HG03565 (cell line): ENCODE measurements around the gene ARL11.

Source experiments
- ATAC-seq: cut with Tn5 transposase; IDR thresholded peaks from one replicate; pipeline ENCODE4 v1.9.1; 2021; ENCODE audit warnings: mild to moderate bottlenecking, moderate library complexity; ENCODE audit not compliant: unreplicated experiment

Gene ARL11

DNA sequence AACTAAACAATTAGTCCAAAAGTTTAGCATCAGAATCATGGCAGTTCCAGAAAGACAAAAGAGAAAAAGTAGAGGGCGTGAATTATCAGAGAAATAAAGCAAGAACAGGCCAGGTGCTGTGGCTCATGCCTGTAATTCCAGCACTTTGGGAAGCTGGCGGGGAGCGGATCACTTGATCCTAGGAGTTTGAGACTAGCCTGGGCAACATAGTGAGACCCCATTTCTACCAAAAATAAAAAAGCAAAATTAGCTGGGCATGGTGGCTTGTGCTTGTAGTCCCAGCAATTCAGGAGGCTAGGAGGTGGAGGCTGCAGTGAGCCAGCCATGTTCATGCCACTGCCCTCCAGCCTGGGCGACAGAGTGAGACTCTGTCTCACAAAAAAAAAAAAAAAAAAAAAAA lies 18.4 kb downstream of the ARL11 start:
- no peak for ATAC-seq

- no peak for ATAC-seq
These were observed 21.1 kb downstream of the ARL11 start for GRCh38 chr13:49649244-49649962.

DNA sequence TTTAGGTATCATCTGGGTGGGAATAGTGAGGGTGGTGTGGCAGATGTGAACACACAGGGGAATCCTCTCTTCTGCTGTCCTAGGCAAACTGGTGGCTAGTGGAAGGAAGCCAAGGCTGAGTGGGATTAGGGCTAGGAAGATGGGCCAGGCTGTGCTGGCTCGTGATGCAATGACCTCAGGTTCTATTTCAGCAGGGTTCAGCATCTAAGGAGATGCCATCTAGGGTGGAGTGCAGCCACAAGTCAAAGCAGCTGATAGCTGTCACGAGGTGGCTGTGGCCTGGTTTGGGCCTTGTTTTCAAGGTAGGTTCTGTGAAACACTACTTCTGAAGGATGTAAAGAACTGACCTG lies 21.6 kb downstream of the ARL11 start:
- no peak for ATAC-seq

DNA sequence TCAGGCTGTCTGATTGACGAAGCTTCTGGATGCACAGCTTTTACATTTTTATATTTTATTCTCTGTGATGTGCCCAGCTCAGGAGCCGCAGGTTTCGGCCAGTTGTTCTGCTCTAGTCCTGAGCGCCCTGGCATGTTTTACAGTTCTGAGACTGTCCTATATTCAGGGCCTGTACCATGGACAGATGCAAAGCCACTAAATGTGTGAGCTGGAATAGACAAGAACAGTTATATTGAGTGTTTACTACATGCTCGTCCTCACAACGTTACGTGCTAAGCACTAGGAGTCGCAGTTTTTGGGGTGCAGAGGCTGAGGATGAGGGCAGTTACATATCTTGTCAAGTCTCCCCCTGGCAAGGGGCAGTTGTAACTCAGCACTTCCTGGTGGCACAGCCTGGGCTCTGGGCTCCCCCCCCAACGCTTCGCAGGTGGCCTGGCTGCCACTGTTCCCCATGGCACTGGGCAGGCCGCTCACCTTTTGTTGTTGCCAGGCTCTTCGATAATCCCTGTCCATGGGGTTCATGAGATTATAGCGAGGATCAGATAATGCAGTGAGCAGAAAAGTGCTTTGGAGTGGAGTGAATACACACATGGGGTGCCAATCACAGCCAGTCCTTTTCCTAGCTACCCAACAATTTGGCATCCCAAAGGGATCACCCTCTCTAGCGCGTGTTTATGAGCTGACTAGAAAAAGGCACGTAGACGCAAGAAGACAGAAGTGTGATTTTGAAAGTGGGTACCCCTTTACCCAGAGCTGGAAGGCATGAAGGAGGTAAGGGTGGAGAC lies 23.5 kb downstream of the ARL11 start:
- ATAC-seq, result no peak

DNA sequence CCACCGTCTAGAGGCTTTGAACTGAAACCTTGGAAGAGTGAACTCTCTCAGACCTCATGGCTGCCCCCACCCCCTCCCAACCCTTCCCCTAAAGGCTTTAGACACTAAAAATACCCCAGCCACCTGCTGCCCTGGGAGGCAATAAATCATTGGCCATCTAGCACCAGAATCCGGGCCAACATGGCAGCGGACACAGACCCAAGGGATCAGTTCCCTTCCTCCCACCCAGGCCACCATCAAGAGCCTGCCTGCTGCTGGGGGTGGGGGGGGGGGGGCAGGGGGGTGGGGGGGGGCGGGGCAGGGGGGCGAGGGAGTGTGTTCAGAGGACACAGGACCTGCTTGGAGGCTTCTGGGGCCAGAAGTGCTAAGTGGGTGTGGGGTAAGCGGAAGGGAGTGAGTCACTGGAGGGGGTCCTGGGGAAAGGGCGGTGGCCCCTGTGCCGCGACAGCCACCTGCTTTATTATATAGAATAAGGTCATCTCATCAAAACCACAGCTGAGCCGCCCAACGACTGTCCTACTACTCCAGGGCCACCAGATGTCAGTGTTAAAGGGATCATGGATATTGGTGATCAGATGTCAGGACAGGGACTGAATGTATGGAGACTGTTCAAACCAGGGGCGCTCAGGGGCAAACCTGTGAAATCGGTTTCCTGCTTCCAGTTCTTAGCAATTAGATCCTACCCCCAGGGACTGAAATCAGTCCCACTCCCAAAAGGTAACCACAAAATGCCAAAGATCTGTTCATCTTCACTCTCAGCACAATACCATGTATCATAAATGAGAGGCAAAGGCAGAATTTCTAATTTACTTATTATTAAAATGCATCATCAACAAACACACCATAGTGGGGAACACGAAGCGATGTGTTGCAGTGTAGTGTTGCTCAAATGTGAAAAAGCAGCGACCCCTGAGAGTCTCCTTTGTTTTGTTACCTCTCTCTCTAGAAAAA lies 24.3 kb downstream of the ARL11 start:
- ATAC-seq, result no peak

DNA sequence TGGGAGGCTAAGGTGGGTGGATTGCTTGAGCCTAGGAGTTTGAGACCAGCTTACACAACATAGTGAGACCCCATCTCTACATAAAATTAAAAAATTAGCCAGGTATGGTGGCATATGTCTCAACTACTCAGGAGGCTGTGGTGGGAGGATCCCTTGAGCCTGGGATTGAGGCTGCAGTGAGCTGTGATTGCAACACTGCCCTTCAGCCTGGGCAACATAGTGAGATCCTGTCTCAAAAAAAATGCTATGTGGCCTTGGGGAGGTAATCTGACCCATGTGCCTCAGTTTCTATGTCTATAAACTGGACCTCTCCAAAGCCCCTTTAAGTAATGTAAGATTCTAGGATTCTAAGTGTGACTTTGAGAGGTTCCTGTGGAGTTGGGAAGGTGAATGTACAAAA lies 25.2 kb downstream of the ARL11 start:
- ATAC-seq, result no peak

- no peak for ATAC-seq
These were observed 25.7 kb downstream of the ARL11 start for GRCh38 chr13:49654011-49654410.

DNA sequence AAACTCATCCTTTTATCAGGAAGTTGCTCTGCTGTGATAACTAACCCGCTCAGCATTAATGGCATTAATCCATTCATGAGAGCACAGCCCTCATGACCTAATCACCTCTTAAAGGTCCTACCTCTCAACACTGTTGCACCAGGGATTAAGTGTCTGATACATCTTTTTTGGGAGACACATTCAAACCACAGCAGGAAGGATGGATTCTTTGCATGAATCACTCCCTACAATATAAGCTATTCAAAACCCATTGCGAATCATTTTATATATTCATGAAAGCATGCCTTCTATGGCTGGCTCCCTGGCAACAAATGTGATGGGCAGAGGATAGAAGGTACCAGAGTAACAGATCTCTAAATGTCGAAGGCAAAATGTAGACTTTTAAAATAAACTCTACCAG lies 27.6 kb downstream of the ARL11 start:
- no peak for ATAC-seq

DNA sequence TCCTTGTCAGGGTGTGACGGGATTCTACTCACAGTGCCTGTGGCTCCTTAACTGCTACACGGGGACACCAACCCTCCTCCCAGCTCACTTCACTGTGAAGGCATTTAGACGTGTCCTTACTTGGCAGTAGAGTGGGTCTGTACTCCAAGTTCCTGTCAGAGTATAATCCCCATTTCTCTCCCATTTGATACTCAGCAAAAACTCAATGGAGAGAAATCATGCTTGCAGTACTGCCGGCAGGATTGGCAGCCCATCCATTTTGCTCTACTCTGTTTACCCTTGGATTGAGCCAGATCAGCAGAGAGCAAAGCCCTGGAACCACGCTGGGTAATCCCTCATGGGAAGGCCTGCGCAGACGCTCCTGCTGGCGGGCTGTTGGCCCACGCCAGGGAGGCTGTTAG lies 28.9 kb downstream of the ARL11 start:
- ATAC-seq, result no peak

GRCh38 chr13:49664606-49665005 lies 36.3 kb downstream of the ARL11 start:
- ATAC-seq, result no peak

- ATAC-seq, result no peak
These were observed 39.5 kb downstream of the ARL11 start for GRCh38 chr13:49667773-49668172.

GRCh38 chr13:49669735-49670309 lies 41.5 kb downstream of the ARL11 start:
- peak; percentile 72 for ATAC-seq

GRCh38 chr13:49670828-49671227 lies 42.5 kb downstream of the ARL11 start:
- ATAC-seq, result no peak

GRCh38 chr13:49676581-49677298 lies 48.4 kb downstream of the ARL11 start:
- ATAC-seq, result no peak

DNA sequence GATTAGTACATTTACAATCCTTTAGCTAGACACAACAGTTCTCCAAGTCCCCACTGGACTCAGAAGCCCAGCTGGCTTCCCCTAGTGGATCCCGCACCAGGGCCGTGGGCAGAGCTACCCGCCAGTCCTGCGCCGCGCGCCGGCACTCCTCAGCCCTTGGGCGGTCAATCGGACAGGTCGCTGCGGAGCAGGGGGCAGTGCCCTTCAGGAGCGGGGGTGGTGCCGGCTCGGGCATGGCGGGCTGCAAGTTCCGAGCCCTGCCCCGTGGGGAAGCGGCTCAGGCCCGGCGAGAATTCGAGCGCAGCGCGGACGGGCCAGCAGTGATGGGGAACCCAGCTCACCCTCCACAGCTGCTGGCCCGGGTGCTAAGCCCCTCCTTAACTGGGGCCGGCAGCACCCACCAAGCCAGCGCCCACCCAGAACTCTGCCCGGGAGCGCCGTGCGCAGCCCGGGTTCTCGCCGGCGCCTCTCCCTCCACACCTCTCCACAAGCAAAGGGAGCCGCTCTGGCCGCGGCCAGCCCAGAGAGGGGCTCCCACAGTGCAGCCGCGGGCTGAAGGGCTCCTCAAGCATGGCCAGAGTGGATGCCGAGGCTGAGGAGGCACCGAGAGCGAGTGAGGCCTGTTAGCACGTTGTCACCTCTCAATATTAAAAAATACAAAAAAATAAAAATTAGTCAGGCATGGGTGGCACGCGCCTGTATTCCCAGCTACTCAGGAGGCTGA lies 50.0 kb downstream of the ARL11 start:
- no peak for ATAC-seq

DNA sequence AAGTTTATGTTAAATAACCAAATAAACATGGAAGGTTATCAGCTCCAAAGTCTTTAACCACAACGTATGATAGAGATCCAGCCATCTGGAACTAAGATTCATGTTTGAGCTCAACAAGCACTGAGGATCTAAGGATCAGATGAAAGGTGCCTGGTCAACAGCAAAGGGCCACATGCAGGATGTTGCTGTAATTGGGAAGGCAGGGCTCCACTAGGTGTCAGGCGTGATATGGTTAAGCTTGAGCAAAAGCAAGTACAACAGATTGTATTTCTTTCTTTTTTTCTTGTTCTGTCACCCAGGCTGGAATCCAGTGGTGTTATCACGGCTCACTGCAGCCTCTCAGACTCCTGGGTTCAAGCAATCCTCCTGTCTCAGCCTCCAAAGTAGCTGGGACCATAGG lies 50.9 kb downstream of the ARL11 start:
- no peak for ATAC-seq

- no peak for ATAC-seq
These were observed 53.6 kb downstream of the ARL11 start for GRCh38 chr13:49681842-49682435.
